Transverse colon (tissue), 4 donors: ENCODE results near the gene ABHD17A. TPM values are rescaled to one million over a fixed set of nuclear protein-coding genes. Genes with fewer than 3 reads are reported as not detected.

Experiments used
- DNase-seq: peaks from one replicate; pipeline ENCODE4 v3.0.0-alpha.2; 2019
- H3K27ac ChIP-seq, 4 donors: fragments of 200-600 bp; sonication (generic); 2 replicates each; pipeline ENCODE4 v1.5.1; 2016 to 2018; ENCODE audit warnings: inconsistent platforms in 4 of 4
- H3K27me3 ChIP-seq: fragments of 200-600 bp; sonication (generic); 2 replicates; pipeline ENCODE4 v1.5.1; 2017; ENCODE audit warnings: inconsistent platforms
- H3K36me3 ChIP-seq, 4 donors: fragments of 200-600 bp; sonication (generic); 2 replicates each; pipeline ENCODE4 v1.5.1; 2017 to 2019; ENCODE audit warnings: inconsistent platforms in 4 of 4
- H3K4me1 ChIP-seq, 4 donors: fragments of 200-600 bp; sonication (generic); 2 replicates each; pipeline ENCODE4 v1.5.1; 2017 to 2020; ENCODE audit warnings: inconsistent platforms in 4 of 4
- H3K4me3 ChIP-seq, 4 donors: fragments of 200-600 bp; sonication (generic); 1 replicate in 1 of 4; 2 replicates in 3 of 4; pipeline versions ENCODE4 v1.5.1 to v1.6.1; 2017 to 2019; ENCODE audit warnings: inconsistent platforms in 4 of 4
- H3K9me3 ChIP-seq, 2 donors: fragments of 200-600 bp; sonication (generic); 2 replicates each; pipeline ENCODE4 v1.5.1; 2017 to 2019; ENCODE audit warnings: inconsistent platforms in 2 of 2
- CTCF ChIP-seq, 5 experiments: fragments of 200-600 bp in 3 of 5; fragments of 450-650 bp in 2 of 5; sonication (generic) in 3 of 5; IDR thresholded peaks; 1 replicate in 2 of 5; 2 replicates in 3 of 5; pipeline ENCODE4 v1.5.1; 2016 to 2017; ENCODE audit warnings: antibody characterized with exemption in 5 of 5, inconsistent platforms in 3 of 5, mild to moderate bottlenecking in 2 of 5, moderate library complexity in 1 of 5
- EP300 ChIP-seq: sonication (generic); formaldehyde crosslinking; IDR thresholded peaks from one replicate; pipeline ENCODE4 v1.6.1; 2017; ENCODE audit warnings: antibody characterized with exemption, low read depth
- POLR2A ChIP-seq: fragments of 450-650 bp; IDR thresholded peaks from one replicate; pipeline ENCODE4 v1.6.1; 2016; ENCODE audit warnings: antibody characterized with exemption, mild to moderate bottlenecking, moderate library complexity
- POLR2AphosphoS5 ChIP-seq, 3 donors: sonication (generic); formaldehyde crosslinking; IDR thresholded peaks; one replicate each; pipeline ENCODE4 v1.6.1; 2016; ENCODE audit warnings: antibody characterized with exemption in 3 of 3
- WGBS, 2 donors: methylation state at CpG; one replicate each; pipeline ENCODE4 v1.1.5; 2018; ENCODE audit warnings: low coverage in 1 of 2; 5-methylcytosine and 5-hydroxymethylcytosine counted together
- in situ Hi-C, 4 donors: fragments of 200-750 bp; cut with MboI; loops; one replicate each; pipeline versions ENCODE4 v1.15.0 to v1.15.1; 2017; ENCODE audit warnings: low sequenced_read_pairs in 3 of 4, low pct_ligation_motif_present in 1 of 4, low pct_unique_long_range_greater_than_20kb in 1 of 4
- intact Hi-C: fragments of 100-400 bp; cut with DNase I; formaldehyde crosslinking; loops from one replicate; pipeline ENCODE4 v1.15.1; 2023; ENCODE audit warnings: low total_unique reads
- total RNA-seq, 4 donors: library from RNA; depleted of rRNA; stranded (reverse); fragments of >200 nt; gene quantifications; one replicate each; pipeline ENCODE4 v1.1.0, GENCODE V29; 2016

Gene ABHD17A
- total RNA-seq, 4 donors from 2014 or later = 90.0 to 179 (median 140) TPM

- in situ Hi-C loops = no loop called here
- DNase-seq = no peak
Measured at GRCh38 chr19:1913781-1914577, 28.7 kb upstream of the ABHD17A start.

DNA sequence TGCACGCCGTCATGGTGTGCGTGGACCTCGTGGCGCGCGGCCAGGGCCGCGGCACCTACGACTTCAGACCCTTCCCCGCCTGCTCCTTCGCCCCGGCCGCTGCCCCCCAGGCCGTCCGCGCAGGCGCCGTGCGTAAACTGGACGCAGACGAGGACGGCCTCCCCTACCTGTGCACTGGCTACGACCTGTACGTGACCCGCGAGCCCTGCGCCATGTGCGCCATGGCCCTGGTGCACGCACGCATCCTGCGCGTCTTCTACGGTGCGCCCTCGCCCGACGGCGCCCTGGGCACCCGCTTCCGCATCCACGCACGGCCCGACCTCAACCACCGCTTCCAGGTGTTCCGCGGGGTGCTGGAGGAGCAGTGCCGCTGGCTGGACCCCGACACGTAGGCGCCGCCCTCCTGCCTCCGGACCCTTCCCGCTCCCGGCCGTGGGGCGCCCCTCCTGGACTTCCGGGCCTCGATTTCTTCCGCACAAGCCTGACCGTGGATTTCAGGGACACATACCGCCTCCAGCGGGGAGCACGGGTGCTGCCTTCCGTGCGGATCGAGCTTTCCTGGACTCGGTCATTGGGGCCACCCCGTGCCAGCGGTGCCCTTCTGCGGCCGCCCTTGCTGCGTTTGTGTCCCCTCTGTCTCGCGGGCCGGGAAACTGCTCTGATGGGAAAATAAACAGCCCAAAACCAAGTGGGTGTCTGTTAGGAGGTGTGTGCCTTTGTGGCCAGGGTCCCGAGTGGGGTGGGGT is 27.6 kb upstream of the ABHD17A start:
- WGBS, 2 donors = 97 to 98% methylated on average over 40 to 77 of the region's 77 CpGs
- peaks cover 11 to 32% (median 25%) of the 10 kb centered on the region in 4 donors for H3K4me1 ChIP-seq
- intact Hi-C loops = no loop called here
- H3K4me3 ChIP-seq = no peak overlapping the region
- in situ Hi-C loops = no loop called here
- peaks cover 0 to 9% (median 3%) of the 10 kb centered on the region in 4 donors for H3K36me3 ChIP-seq
- TF ChIP-seq POLR2A = no peak
- TF ChIP-seq POLR2AphosphoS5 (IDR thresholded peaks at IDR 0.05) = no peak
- no peak for TF ChIP-seq CTCF (IDR thresholded peaks at IDR 0.05)
- no peak for TF ChIP-seq EP300
- H3K27me3 ChIP-seq = no peaks in the 10 kb centered on the region
- DNase-seq = no peak
- H3K9me3 ChIP-seq = no peaks in the 10 kb centered on the region
- peak overlapping the region in 1 of 4 donors; percentile 56 for H3K27ac ChIP-seq

More at GRCh38 chr19:1913781-1914577, 28.7 kb upstream of the ABHD17A start:
- 85% methylated on average over 22 of the region's 23 CpGs; no CpG with 5 or more reads in 1 of the 2 donors for WGBS, 2 donors
- H3K36me3 ChIP-seq = peaks cover 0 to 13% (median 6%) of the 10 kb centered on the region in 4 donors
- H3K9me3 ChIP-seq = no peaks in the 10 kb centered on the region
- H3K4me3 ChIP-seq = no peak overlapping the region
- H3K27me3 ChIP-seq = no peaks in the 10 kb centered on the region
- intact Hi-C loops = no loop called here
- TF ChIP-seq EP300 = no peak
- TF ChIP-seq CTCF (IDR thresholded peaks at IDR 0.05) = no peak
- no peak for TF ChIP-seq POLR2A
- TF ChIP-seq POLR2AphosphoS5 (IDR thresholded peaks at IDR 0.05) = no peak
- no peak overlapping the region for H3K27ac ChIP-seq
- peaks cover 11 to 21% (median 15%) of the 10 kb centered on the region in 4 donors for H3K4me1 ChIP-seq

GRCh38 chr19:1911995-1912394 is 26.7 kb upstream of the ABHD17A start:
- peak; percentile 40 to 59 (median 59) for TF ChIP-seq POLR2AphosphoS5 (IDR thresholded peaks at IDR 0.05)
- peak; percentile 73 for TF ChIP-seq POLR2A
- TF ChIP-seq CTCF (IDR thresholded peaks at IDR 0.05) = no peak
- Histone ChIP-seq H3K9me3 (no peaks in the 10 kb centered on the region), H3K27ac (peak overlapping the region in 3 of 4 donors; percentile 56 to 64 (median 57)), H3K27me3 (no peaks in the 10 kb centered on the region), H3K4me3 (no peak overlapping the region), H3K4me1 (peaks cover 11 to 41% (median 31%) of the 10 kb centered on the region in 4 donors), H3K36me3 (peaks cover 0 to 9% (median 2%) of the 10 kb centered on the region in 4 donors)
- DNase-seq = peak; percentile 89
- WGBS, 2 donors = 69% methylated on average over 17 of the region's 37 CpGs; no CpG with 5 or more reads in 1 of the 2 donors
- in situ Hi-C loops = no loop called here
- intact Hi-C loops = no loop called here

- 97% methylated on average over 13 of the region's 13 CpGs; no CpG with 5 or more reads in 1 of the 2 donors for WGBS, 2 donors
- H3K27me3 ChIP-seq = no peaks in the 10 kb centered on the region
- intact Hi-C loops = no loop called here
- no peak overlapping the region for H3K4me3 ChIP-seq
- H3K4me1 ChIP-seq = peaks cover 11 to 50% (median 40%) of the 10 kb centered on the region in 4 donors
- H3K27ac ChIP-seq = no peak overlapping the region
- peaks cover 0 to 9% (median 2%) of the 10 kb centered on the region in 4 donors for H3K36me3 ChIP-seq
- H3K9me3 ChIP-seq = no peaks in the 10 kb centered on the region
- in situ Hi-C loops = no loop called here
- TF ChIP-seq POLR2A (no peak), CTCF (IDR thresholded peaks at IDR 0.05) (no peak), POLR2AphosphoS5 (IDR thresholded peaks at IDR 0.05) (no peak), EP300 (no peak)
- no peak for DNase-seq
Measured at GRCh38 chr19:1911098-1911497, 25.8 kb upstream of the ABHD17A start.
